NCI-H1930 (cell line): ENCODE results near the gene ADM.

Experiments used
- DNase-seq, 2 experiments: peaks; one replicate each; lab custom pipeline; 2025; lab: John Stamatoyannopoulos, UW

The ADM gene

DNA sequence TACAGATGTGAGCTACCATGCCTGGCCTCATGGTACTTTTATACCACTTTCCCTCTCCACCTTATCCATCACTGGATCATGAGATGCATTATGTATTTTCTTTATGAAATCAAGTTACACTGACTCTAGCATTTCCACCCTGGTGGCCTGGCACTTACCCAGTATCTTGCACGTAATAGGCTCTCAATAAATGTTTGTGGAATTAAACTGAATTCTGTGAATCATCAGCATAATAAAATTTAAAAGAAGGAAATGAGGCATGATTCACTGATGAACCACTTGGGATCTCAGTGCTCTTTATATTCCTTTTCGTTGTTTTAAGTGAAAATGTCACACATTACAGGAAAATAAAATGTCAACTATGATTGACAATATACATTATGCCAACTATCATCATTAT is 25.1 kb downstream of the ADM start:
- DNase-seq: no peak

DNA sequence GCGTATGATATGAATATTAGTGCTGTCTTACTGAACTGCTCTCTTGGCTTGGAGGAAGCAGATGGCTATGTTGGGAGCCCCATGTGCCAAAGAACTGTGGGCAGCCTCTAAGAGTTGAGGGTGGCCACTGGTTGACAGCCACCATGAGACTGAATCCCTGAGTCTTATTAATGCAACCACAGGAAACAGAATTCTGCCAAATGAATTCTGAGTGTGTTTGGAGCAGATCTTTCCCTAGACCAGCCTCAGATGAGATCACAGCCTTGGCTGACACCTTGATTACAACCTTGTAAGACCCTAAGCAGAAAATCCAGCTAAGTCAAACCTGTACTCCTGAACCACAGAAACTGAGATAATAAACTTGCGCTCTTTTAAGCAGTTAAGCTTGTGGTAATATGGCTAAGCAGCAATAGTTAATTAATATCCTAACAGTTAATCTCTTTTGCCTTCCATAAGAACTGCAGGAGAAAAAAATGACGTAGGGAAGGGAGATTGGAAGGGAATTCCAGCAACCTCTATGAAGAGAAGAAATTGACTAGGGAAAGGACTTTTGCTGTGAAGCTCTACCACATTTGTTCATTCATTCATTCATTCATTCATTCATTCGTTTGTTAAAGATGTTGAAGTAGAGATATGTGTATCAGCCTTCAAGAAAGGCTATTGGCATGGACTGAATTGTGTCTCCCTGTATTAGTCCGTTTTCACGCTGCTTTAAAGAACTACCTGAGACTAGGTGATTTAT is 26.8 kb downstream of the ADM start:
- no peak for DNase-seq

DNA sequence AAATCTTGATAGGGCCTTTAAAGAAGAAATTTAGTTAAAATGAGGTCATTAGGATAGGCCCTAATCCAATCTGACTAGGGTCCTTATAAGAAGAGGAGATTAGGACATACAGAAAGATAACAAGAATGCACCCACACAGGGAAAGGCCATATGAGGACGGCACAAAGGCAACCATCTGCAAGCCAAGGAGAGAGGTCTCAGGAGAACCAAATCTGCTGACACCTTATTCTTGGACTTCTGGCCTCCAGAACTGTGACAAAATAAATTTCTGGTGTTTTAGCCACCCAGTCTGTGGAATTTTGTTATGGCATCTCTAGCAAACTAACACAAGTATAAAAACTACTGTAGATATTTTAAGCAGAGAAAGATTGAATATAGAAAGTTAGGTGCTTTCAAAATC is 28.6 kb downstream of the ADM start:
- DNase-seq: no peak

DNA sequence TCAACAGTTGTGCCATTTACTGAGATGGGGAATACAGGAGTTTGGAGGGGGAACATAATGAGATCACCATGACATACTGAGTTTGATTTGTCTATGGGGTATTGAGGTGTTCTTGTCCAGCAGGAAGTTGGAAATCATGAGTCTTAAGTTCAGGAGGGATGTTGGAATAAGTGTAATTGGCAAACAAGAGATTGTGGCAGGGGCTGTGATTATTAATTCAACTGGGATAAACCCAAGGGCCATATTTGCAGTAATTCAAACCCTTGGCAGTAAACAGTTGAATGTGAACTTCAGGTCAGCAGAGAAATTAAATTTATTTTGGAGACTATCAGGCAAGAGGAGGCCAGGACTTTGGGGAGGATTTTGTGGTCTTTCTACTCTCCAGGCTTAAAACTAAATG is 33.4 kb downstream of the ADM start:
- no peak for DNase-seq

DNA sequence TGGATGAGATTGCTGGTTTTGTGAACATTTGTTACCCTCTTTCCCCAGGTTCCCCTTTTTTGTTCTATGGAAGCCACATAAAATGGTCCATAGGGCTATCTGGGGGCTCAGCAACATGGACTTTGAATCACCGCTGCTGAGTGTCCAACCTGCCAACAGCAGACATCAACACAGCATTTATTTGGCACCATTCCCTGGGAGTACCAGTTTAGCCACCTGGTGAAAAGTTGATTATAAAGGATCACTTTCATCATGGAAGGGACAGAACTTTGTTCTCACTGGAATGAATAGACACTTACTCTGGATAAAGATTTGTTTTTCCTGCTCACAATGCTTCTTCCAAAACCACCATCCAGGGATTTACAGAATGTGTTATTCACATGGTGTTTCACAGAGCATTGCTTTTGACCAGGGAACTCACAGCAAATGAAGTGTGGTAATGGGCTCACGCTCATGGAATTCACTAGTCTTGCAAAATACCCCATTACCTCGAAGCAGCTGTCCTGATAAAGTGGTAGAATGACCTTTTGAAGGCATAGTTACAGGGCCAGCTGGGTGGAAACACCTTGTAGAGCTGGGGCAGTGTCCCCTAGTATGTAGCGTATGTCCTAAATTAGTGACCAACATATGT is 43.9 kb downstream of the ADM start:
- no peak for DNase-seq

DNA sequence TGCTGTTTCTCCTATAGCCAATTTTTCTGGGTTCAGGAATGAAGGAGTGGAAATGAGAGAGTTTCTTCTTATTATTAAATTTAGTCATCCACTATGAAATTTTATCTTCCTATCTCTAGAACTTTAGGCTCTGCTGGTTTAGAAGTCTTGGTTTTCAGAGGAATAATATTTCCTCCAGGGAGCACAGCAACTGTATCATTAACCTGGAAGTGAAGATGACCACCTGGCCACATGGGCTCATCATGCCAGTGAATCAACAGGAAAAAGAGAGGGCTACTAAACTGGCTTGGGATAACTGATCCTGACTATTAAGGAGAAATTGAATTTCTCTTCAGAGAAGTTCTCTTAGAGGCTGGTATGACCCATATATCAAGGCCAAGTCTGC is 44.4 kb downstream of the ADM start:
- no peak for DNase-seq

DNA sequence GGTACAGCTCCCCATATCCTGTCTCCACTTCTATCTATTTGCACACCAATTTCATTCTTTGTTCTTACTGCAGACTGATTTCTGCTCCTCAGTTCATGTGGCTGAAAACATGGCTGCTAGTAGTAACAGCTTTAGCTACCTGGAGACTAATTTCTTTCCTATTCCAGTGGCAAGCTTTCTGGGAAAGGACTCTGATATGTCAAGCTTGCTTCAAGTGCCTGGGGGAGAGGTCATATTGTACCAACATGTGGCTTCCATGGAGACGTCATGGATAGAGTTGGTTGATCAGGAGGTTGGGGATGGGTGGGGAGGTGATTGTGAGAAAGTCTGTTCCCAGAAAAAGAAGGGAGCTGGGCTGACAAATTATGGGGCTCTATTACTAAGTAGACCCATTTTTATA is 44.9 kb downstream of the ADM start:
- DNase-seq: no peak

DNA sequence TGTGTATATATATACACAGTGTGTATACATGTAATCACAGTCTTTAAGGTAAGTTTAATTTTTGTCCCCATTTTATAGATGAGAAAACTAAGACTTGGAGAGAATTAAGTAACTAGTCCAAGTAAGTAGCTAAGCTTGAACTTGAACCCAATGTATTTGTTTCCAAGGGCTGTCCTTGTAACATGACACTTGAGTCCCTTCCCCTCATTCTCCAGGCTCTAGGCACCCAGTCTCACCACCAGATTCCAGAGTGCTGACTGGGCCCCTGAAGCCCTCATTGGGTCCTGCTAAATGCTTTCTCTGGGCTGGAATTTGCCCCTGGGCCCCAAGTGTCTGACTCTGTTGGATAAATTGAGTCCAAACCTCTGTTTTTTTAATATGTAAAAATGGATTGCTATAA is 45.5 kb downstream of the ADM start:
- no peak for DNase-seq

DNA sequence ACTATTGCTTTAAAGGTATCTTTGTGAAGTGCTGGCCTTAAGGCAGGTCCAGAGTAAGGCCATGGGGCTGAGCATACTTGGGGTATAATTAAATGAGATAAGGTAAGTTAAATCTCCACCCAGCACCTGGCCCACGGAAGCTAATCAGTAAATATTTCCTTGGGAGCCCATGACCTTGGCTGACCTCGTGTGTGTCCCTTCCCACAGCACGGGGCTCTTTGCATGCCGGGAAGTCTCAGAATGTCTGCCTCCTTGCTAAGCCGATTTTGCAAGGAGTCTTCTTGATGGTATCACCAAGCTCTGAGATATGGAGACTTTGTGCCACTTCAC is 46.5 kb downstream of the ADM start:
- peak in 1 of 2 experiments; percentile 19 for DNase-seq

DNA sequence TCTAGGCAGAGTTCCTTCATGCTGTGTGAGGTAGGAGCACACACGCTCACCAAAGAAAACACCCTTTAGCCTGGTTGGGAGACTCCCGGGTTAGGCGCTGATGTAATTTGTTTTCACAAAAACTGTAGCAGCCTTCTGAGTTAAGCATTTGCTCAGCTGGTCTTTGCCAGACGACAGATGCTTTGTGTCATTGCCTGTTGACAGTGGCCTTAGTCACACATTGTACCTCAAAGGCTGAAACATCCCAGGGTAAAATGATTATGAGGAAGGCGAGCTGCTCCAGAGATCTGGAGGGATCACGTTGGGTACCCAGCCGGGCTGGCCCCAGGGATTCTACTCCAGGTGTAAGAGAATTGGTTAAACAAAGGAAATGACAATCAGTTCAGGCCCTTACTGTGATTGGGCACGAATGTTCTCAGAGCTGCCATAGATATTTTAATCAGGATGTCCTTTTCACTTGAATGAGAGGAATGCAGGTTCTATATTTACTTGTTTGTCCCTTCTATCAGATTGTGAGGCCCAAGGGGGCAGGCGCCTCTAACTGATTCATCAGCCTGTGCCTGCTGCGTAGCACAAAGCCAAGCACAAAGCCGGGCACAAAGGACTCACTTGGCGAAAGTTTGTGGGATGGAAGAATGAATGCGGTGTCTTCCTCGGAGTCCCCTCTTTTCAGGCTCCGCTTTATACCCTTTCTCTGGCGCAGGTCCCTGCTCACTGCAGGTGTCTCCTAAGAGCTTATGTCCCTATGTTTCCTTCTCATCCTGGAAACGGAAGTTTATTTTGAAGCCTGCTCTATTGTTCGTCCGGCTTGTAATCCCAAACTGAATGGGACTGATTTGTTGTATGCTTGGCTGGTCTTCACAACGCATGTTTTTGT is 47.1 kb downstream of the ADM start:
- peak; percentile 69 to 78 for DNase-seq

DNA sequence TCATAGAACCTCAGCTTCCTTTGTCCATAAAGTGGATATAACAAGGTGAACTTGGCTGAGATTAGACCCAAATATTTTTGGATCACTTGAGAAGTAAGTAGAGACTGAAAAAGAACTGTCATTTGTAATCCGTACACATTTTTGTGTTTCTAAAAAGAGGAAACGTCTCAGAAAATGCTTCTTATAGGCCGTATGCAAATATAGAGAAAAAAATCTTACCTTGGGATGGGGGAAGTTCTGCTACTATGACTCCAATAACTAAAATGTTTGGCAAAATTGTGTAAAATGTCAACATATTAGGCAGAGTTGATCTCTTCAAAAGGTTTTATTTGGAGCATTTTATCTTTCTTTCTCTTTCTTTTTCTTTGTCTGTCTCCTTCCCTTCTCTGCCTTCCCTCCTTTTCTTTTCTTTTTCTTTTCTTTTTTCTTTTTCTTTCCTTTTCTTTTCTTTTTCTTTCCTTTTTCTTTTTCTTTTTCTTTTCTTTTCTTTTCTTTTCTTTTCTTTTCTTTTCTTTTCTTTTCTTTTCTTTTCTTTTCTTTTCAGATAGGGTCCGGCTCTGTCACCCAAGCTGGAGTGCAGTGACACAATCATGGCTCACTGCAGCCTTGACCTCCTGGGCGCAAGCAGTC is 48.2 kb downstream of the ADM start:
- no peak for DNase-seq

DNA sequence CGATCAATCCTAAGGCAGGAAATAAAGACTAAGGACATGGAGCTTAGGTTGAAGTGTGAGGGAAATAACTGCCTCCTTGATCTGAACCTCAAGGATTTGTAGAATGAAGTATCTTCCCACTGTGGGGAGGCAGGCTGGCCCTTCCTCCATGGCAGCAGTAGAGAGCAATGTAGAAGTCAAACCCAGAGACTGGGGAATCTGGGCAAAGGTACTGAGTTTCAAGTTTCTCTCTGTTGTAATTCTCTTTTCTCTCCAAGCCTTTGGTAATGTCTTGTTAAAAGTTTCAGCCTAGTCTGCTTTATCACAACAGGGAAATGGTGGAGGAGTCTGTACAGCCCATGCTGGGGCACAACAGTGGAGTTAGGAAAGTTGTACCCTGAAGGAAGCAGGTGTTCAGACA is 49.5 kb downstream of the ADM start:
- DNase-seq: no peak

DNA sequence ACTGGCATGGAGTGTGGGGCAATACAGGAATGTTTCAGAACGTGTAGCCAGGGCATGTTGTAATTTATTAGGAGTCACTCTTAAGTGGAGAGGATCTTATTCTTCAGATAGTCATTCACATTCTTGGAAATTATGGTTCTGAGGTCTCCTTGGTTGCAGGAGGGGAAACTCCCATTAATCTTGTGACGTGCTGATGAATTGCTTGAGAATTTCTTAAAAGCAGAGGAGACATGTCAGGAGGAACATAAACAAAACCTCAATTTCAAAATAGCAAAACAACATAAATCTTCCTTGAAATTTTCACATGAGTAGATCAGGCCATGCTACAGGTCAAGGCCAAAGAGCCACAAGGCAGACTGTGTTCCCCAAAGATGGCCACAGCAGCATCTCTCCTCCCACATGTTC is 50.4 kb downstream of the ADM start:
- DNase-seq: no peak

DNA sequence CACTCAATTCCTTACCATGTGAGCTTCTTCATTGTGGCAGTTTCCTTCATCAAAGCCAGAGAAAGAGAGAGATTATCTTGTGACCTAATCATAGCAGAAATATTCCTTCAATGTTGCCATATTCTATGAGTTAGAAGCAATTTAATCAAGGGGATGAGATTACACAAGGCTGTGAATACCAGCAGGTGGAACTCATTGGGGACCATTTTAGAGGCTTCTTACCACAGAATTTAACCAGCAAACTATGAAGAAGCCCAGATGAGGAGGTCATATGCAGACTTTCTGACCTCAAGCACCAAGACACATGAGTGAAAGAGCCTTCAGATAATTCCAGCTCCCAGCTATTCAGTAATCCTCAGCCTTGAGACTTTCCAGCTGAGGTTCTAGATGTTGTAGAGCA is 51.3 kb downstream of the ADM start:
- DNase-seq: no peak
